HepG2 (cell line): ENCODE data around the gene TRPV5. TPM values are rescaled to one million over a fixed set of nuclear protein-coding genes. Genes with fewer than 3 reads are reported as not detected.

ENCODE experiments used
- ATAC-seq: fragments of 200-7000 bp; cut with Tn5 transposase; 3 replicates; pipeline ENCODE4 v1.9.1; 2020; ENCODE audit warnings: mild to moderate bottlenecking, moderate library complexity
- BruUV-seq: library from RNA; stranded (reverse); fragments of 400-500 nt; replicated peaks from 2 replicates; lab custom pipeline; 2021; lab: Mats Ljungman, UMichigan
- CTCF ChIA-PET: fragments of 300-600 bp; formaldehyde crosslinking; extraction: SDS; loops from one replicate; lab custom pipeline; 2021; ENCODE audit warnings: low total read pairs, inconsistent platforms, low intra/inter-chr PET ratio; lab: Yijun Ruan, JAX
- POLR2A ChIA-PET: fragments of 350-600 bp; sonication (Branson Sonifier 250); formaldehyde crosslinking; loops from one replicate; lab custom pipeline; 2020; ENCODE audit warnings: antibody characterized with exemption, inconsistent platforms; lab: Yijun Ruan, JAX
- DNase-seq: peaks from one replicate; pipeline ENCODE4 v3.0.0-alpha.2; 2015; ENCODE audit warnings: low spot score
- FAIRE-seq: peaks from 3 replicates; lab custom pipeline; 2011; peaks lifted over from hg19 to GRCh38; lab: Jason Lieb, UNC
- H2AFZ ChIP-seq: one replicate; pipeline ENCODE4 v1.6.1; 2011; ENCODE audit warnings: low read length, inconsistent platforms
- H3K27ac ChIP-seq: fragments of 300-600 bp; 3 replicates; pipeline ENCODE4 v1.8.0; 2011; ENCODE audit warnings: mixed run types, mild to moderate bottlenecking, mixed read lengths, low read length, inconsistent platforms; ENCODE audit not compliant: insufficient read depth; ENCODE audit errors: extremely low read length
- H3K27me3 ChIP-seq, 2 experiments: fragments of 200-600 bp in 1 of 2; 2 replicates in 1 of 2; 3 replicates in 1 of 2; pipeline versions ENCODE4 v1.6.0 to v1.8.0; 2011; ENCODE audit warnings: low read length in 2 of 2, mild to moderate bottlenecking in 2 of 2, moderate library complexity in 2 of 2, inconsistent platforms in 1 of 2; ENCODE audit not compliant: insufficient read depth in 2 of 2, control insufficient read depth in 1 of 2
- H3K36me3 ChIP-seq, 2 experiments: fragments of 200-600 bp in 1 of 2; replicated peaks in 1 of 2; 2 replicates in 1 of 2; 3 replicates in 1 of 2; pipeline versions ENCODE4 v1.5.1 to v1.8.0; 2011; ENCODE audit warnings: low read length in 2 of 2, inconsistent platforms in 1 of 2; ENCODE audit not compliant: insufficient read depth in 2 of 2, control insufficient read depth in 1 of 2
- H3K4me1 ChIP-seq: 2 replicates; pipeline ENCODE4 v1.5.1; 2012; ENCODE audit warnings: low read length, inconsistent platforms; ENCODE audit not compliant: insufficient read depth
- H3K4me2 ChIP-seq: 2 replicates; pipeline ENCODE4 v1.6.0; 2011; ENCODE audit warnings: low read depth, low read length, inconsistent platforms
- H3K4me3 ChIP-seq, 3 experiments: fragments of 200-600 bp in 1 of 3; sonication (generic), shearing (Covaris generic) in 1 of 3; replicated peaks in 1 of 3; 2 replicates each; pipeline ENCODE4 v1.5.1; 2011 to 2016; ENCODE audit warnings: low read length in 3 of 3, inconsistent platforms in 2 of 3, low read depth in 2 of 3, mild to moderate bottlenecking in 2 of 3, control low read depth in 1 of 3, mixed read lengths in 1 of 3; ENCODE audit not compliant: insufficient read depth in 1 of 3
- H3K79me2 ChIP-seq: one replicate; pipeline ENCODE4 v1.6.1; 2011; ENCODE audit warnings: low read length, inconsistent platforms; ENCODE audit not compliant: insufficient read depth
- H3K9ac ChIP-seq: 2 replicates; pipeline ENCODE4 v1.6.0; 2011; ENCODE audit warnings: mild to moderate bottlenecking, low read depth, low read length, inconsistent platforms; ENCODE audit not compliant: insufficient read depth
- H3K9me3 ChIP-seq: 2 replicates; pipeline ENCODE4 v1.5.1; 2012; ENCODE audit warnings: mild to moderate bottlenecking, low read length
- H4K20me1 ChIP-seq: 2 replicates; pipeline ENCODE4 v1.6.0; 2011; ENCODE audit warnings: inconsistent platforms, mild to moderate bottlenecking, low read length, moderate library complexity; ENCODE audit not compliant: insufficient read depth
- ATF5 ChIP-seq: sonication (generic); formaldehyde crosslinking; IDR thresholded peaks from 2 replicates; pipeline ENCODE4 v1.4.0; 2020; ENCODE audit warnings: mild to moderate bottlenecking, low read depth, missing genetic modification reagents
- CCAR2 ChIP-seq: fragments of 200-400 bp; formaldehyde crosslinking; optimal IDR thresholded peaks from 2 replicates; pipeline ENCODE3; 2018; ENCODE audit warnings: low read depth, mild to moderate bottlenecking, low read length, moderate library complexity
- CERS6 ChIP-seq: sonication (generic); formaldehyde crosslinking; IDR thresholded peaks from 2 replicates; pipeline ENCODE4 v1.5.0; 2020; ENCODE audit warnings: missing genetic modification reagents
- ETV6 ChIP-seq: sonication (generic); formaldehyde crosslinking; conservative IDR thresholded peaks from 2 replicates; pipeline ENCODE4 v1.4.0; 2020; ENCODE audit warnings: missing genetic modification reagents
- HNRNPL ChIP-seq: fragments of 200-400 bp; formaldehyde crosslinking; IDR thresholded peaks from 2 replicates; pipeline ENCODE4 v1.6.1; 2017; ENCODE audit warnings: mild to moderate bottlenecking, low read depth, low read length
- HNRNPLL ChIP-seq: fragments of 200-400 bp; formaldehyde crosslinking; IDR thresholded peaks from 2 replicates; pipeline ENCODE4 v1.6.1; 2017; ENCODE audit warnings: mild to moderate bottlenecking, low read depth, low read length; ENCODE audit not compliant: poor library complexity, severe bottlenecking
- PBX3 ChIP-seq: sonication (generic); formaldehyde crosslinking; IDR thresholded peaks from 2 replicates; pipeline ENCODE4 v1.8.1; 2023; ENCODE audit warnings: missing genetic modification reagents, inconsistent platforms, borderline replicate concordance
- SP140L ChIP-seq: sonication (generic); formaldehyde crosslinking; IDR thresholded peaks from 2 replicates; pipeline ENCODE4 v1.4.0; 2020; ENCODE audit warnings: missing genetic modification reagents, borderline replicate concordance
- TBP ChIP-seq: sonication (generic); formaldehyde crosslinking; IDR thresholded peaks from 2 replicates; pipeline ENCODE4 v1.5.0; 2020; ENCODE audit warnings: missing genetic modification reagents
- ZNF446 ChIP-seq: sonication (generic); formaldehyde crosslinking; IDR thresholded peaks from 2 replicates; pipeline ENCODE4 v1.5.0; 2020; ENCODE audit warnings: mild to moderate bottlenecking, missing genetic modification reagents
- ZNF672 ChIP-seq: sonication (generic); formaldehyde crosslinking; IDR thresholded peaks from 2 replicates; pipeline ENCODE4 v1.8.1; 2022; ENCODE audit warnings: missing genetic modification reagents
- WGBS: methylation state at CpG from one replicate; pipeline ENCODE4 v1.1.6; 2017; ENCODE audit warnings: low lambda C conversion rate; 5-methylcytosine and 5-hydroxymethylcytosine counted together
- in situ Hi-C: cut with HindIII; loops from 2 replicates; pipeline ENCODE4 v1.10.0; 2017; ENCODE audit warnings: low pct_unique_long_range_greater_than_20kb; ENCODE audit not compliant: extremely low pct_ligation_motif_present
- intact Hi-C: fragments of 100-400 bp; cut with micrococcal nuclease; formaldehyde crosslinking; loops from one replicate; pipeline ENCODE4 v1.10.0; 2022; ENCODE audit not compliant: unreplicated experiment
- polyA plus RNA-seq, 8 experiments: library from polyadenylated mRNA; depleted of rRNA in 3 of 8; stranded (reverse) in 7 of 8; unstranded in 1 of 8; fragments of >200 nt; fragmentation: Illumina TruSeq in 4 of 8; extraction: Trizol in 4 of 8; gene quantifications; 2 replicates each; pipeline versions ENCODE4 v1.2.1 to v1.2.3, GENCODE V29; 2011 to 2016; ENCODE audit warnings: low read depth in 4 of 8, missing spikeins in 1 of 8, mixed read lengths in 1 of 8; ENCODE audit not compliant: insufficient read depth in 1 of 8
- total RNA-seq, 5 experiments: library from RNA; depleted of rRNA; stranded (reverse); fragments of >200 nt; fragmentation: Illumina TruSeq; extraction: Trizol; gene quantifications; 2 replicates each; pipeline ENCODE4 v1.2.3, GENCODE V29; 2016; ENCODE audit warnings: low read depth in 1 of 5
- TF ChIP-seq, protein P1 (sequence below): sonication (generic); formaldehyde crosslinking; IDR thresholded peaks from 2 replicates; pipeline ENCODE4 v1.4.0; 2020; ENCODE audit warnings: missing genetic modification reagents; ENCODE audit errors: not compliant biosample characterization
- TF ChIP-seq, protein P2 (sequence below): sonication (generic); formaldehyde crosslinking; conservative IDR thresholded peaks from 2 replicates; pipeline ENCODE4 v1.4.0; 2020; ENCODE audit warnings: missing genetic modification reagents

TRPV5 gene
- total and polyA plus RNA-seq, 2 of the 13 experiments (the other 11 are each of a cell fraction or from before 2014, with no cell fraction given): not detected

DNA sequence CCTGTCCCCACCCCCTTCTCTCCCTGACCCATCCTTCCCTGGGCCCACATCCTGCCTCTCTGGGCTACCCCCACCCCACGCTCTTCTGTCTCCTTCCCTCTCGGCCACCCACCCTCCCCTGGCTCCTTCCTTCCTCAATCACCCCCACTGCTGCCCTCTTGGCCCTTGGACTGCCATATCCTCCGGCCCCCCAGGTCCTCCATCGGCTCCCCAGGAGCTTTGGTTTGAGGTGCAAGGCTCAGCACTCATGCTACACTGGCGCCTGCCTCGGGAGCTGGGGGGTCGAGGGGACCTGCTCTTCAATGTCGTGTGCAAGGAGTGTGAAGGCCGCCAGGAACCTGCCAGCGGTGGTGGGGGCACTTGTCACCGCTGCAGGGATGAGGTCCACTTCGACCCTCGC is 67.8 kb downstream of the TRPV5 start:
- no TSS peak for BruUV-seq
- ATAC-seq (no peak), FAIRE-seq (no peak), DNase-seq (no peak)
- H3K79me2 ChIP-seq: no peaks in the 10 kb centered on the region
- TF ChIP-seq, protein P1, sequence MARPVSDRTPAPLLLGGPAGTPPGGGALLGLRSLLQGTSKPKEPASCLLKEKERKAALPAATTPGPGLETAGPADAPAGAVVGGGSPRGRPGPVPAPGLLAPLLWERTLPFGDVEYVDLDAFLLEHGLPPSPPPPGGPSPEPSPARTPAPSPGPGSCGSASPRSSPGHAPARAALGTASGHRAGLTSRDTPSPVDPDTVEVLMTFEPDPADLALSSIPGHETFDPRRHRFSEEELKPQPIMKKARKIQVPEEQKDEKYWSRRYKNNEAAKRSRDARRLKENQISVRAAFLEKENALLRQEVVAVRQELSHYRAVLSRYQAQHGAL: no peak
- TF ChIP-seq TBP (CRISPR knock-in tag) (no peak), ZNF672 (CRISPR knock-in tag) (no peak), PBX3 (CRISPR knock-in tag) (no peak), HNRNPLL (no peak), ZNF446 (CRISPR knock-in tag) (no peak), ATF5 (CRISPR knock-in tag) (no peak), CERS6 (CRISPR knock-in tag) (no peak), HNRNPL (no peak), CCAR2 (no peak), SP140L (CRISPR knock-in tag) (no peak), ETV6 (CRISPR knock-in tag) (no peak)
- TF ChIP-seq, protein P2, sequence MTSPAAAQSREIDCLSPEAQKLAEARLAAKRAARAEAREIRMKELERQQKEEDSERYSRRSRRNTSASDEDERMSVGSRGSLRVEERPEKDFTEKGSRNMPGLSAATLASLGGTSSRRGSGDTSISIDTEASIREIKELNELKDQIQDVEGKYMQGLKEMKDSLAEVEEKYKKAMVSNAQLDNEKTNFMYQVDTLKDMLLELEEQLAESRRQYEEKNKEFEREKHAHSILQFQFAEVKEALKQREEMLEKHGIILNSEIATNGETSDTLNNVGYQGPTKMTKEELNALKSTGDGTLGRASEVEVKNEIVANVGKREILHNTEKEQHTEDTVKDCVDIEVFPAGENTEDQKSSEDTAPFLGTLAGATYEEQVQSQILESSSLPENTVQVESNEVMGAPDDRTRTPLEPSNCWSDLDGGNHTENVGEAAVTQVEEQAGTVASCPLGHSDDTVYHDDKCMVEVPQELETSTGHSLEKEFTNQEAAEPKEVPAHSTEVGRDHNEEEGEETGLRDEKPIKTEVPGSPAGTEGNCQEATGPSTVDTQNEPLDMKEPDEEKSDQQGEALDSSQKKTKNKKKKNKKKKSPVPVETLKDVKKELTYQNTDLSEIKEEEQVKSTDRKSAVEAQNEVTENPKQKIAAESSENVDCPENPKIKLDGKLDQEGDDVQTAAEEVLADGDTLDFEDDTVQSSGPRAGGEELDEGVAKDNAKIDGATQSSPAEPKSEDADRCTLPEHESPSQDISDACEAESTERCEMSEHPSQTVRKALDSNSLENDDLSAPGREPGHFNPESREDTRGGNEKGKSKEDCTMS: no peak
- no peak overlapping the region for H3K4me3 ChIP-seq
- H3K27ac ChIP-seq: no peak overlapping the region
- POLR2A ChIA-PET: no interaction called here
- no peak overlapping the region for H3K4me2 ChIP-seq
- 0% methylated on average over 4 of the region's 13 CpGs for WGBS
- peaks cover 8 to 59% of the 10 kb centered on the region in 2 experiments; a peak in 4 of 5 replicates for H3K27me3 ChIP-seq
- no peaks in the 10 kb centered on the region for H3K36me3 ChIP-seq
- H4K20me1 ChIP-seq: no peaks in the 10 kb centered on the region
- in situ Hi-C loops: no loop called here
- H2AFZ ChIP-seq: no peak overlapping the region
- CTCF ChIA-PET: interaction anchor here (1.3 kb wide), 1 partner anchor 12 kb away, joined by 18 read pairs; the partner anchor contains the start of gene EPHB6
- H3K4me1 ChIP-seq: no peaks in the 10 kb centered on the region
- intact Hi-C loops: loop anchor here (1.0 to 2.0 kb wide), 2 partner anchors 11 to 233 kb away; no protein-coding TSS in a partner anchor
- no peaks in the 10 kb centered on the region for H3K9me3 ChIP-seq
- H3K9ac ChIP-seq: no peak overlapping the region
